ENCODE data around the gene PRDX3.
A peak's percentile ranks its signal among the peaks of the same experiment; 100 is the strongest.
"Not testable (repeated sequence)": the region's sequence is repeated elsewhere in the genome, so short reads cannot be mapped to it uniquely, and the experiment has no call there.

PRDX3 gene

GRCh38 chr10:119165171-119166117, 13.2 kb downstream of the PRDX3 start, which contains the start of gene SFXN4:
Gene SFXN4, minus strand, starts transcription at chr10:119165714. Its CDS starts 67 bp downstream, at chr10:119165647.
- DNase-seq, result peak; percentile 61

- no peak for DNase-seq
These were observed 16.0 kb downstream of the PRDX3 start for GRCh38 chr10:119162452-119163092.

DNA sequence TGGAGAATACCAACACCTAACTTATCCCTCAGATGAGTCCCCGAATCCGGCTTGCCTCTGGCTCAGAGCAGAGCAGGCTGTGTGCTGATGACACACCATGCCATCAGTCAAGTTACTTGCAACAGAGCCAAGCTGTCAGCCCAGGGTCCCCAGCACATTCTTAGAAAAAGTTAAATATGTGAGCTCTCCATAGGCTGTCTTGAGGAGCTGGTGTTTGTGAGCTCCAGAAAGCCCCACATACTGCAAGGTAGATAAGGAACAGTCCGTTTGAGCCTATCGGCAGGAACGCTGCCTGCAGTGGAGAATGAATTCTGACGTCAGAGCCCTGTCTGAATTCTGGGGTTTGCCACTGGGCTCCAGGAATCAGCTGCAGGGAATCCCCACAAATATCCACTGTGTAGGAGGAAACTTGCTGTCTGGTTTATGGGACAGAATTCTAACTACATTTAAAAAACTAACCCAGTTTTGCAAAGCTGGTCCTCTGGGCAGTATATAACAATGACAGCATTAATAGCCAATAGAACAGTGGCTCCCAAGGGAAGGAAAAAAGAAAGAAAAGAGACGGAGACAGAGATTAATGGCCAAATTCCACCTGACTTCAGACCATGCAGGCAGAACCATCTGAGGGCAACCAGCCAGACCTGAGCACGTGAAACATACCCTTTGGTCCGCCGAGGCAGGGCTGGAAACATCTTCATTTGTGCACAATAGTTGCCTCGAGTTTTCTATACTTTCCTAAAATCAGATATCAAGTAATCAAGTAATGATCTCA, 16.7 kb downstream of the PRDX3 start:
- DNase-seq, result peak; percentile 28

GRCh38 chr10:119159332-119159731, 19.3 kb downstream of the PRDX3 start:
- DNase-seq, result no peak

GRCh38 chr10:119153661-119154060, 25.0 kb downstream of the PRDX3 start:
- DNase-seq, result no peak

GRCh38 chr10:119153041-119153440, 25.6 kb downstream of the PRDX3 start:
- no peak for DNase-seq

- not testable (repeated sequence) for DNase-seq
These were observed 27.0 kb downstream of the PRDX3 start for GRCh38 chr10:119151601-119152000.

- DNase-seq, result peak; percentile 22
These were observed 28.9 kb downstream of the PRDX3 start for GRCh38 chr10:119149729-119150128.

DNA sequence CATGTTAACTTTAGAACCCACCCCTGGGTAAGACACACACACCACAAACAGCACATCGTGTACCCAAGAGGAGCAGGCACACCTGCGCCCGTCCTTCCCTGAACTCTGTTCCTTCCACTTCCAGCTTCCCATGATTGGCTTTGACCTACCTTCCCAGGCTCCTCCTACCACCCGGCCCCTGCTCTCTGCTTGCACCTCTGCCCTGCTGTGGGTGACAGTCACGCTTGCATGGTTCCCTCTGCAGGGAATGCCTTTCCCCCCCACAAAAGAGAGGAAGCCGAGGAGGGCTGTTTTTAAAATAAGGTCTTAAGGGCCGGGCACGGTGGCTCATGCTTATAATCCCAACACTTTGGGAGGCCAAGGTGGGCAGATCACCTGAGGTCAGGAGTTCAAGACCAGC, 29.5 kb downstream of the PRDX3 start:
- no peak for DNase-seq

DNA sequence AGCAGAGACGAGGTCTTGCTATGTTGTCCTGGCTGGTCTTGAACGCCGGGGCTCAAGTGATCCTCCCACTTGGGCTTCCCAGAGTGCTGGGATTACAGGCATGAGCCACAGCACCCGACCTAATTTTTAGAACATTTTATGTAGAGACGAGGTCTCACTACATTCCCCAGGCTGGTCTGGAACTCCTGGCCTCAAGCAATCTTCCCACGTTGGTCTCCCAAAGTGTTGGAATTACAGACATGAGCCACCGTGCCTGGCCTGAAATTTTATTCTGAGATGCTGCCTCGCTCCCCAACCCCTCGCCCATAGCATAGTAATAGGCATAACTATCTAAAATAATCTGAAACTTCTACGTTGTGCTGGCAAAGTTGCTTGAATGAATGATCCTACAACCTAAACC, 35.0 kb downstream of the PRDX3 start:
- DNase-seq, result no peak

- no peak for DNase-seq
These were observed 37.9 kb downstream of the PRDX3 start for GRCh38 chr10:119140603-119141245.

- peak; percentile 32 for DNase-seq
These were observed 39.0 kb downstream of the PRDX3 start for GRCh38 chr10:119139464-119140067.

- no peak for DNase-seq
These were observed 40.0 kb downstream of the PRDX3 start for GRCh38 chr10:119138346-119139306.

GRCh38 chr10:119137878-119138277, 40.7 kb downstream of the PRDX3 start:
- DNase-seq, result not testable (repeated sequence)

DNA sequence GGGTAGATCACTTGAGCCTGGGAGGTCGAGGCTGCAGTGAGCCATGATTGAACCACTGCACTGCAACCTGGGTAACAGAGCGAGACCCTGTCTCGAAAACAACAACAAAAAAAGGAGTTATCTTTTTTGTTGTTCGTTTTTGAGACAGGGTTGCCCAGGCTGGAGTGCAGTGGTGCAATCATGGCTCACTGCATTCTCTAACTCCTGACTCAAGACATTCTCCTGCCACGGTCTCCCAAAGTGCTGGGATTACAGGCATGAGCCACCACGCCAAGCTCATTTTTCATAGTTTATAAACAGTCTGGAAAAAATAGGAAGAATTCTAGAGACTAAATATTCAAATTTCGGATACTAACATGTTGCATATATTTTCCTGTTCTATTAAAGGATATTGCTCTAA, 42.5 kb downstream of the PRDX3 start:
- no peak for DNase-seq

- DNase-seq, result no peak
These were observed 43.1 kb downstream of the PRDX3 start for GRCh38 chr10:119135513-119135881.

DNA sequence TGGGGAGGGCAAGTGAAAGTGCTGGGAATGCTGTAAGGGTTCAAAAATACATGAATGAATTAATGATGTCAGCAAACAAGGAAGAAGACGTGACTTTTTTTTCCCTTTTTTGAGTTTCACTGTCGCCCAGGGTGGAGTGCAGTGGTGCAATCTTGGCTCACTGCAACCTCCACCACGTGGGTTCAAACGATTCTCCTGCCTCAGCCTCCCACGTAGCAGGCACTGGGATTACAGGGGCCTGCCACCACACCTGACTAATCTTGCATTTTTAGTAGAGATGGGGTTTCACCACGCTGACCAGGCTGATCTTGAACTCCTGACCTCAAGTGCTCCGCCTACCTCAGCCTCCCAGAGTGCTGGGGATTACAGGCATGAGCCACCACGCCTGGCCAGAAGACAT, 44.7 kb downstream of the PRDX3 start:
- no peak for DNase-seq

DNA sequence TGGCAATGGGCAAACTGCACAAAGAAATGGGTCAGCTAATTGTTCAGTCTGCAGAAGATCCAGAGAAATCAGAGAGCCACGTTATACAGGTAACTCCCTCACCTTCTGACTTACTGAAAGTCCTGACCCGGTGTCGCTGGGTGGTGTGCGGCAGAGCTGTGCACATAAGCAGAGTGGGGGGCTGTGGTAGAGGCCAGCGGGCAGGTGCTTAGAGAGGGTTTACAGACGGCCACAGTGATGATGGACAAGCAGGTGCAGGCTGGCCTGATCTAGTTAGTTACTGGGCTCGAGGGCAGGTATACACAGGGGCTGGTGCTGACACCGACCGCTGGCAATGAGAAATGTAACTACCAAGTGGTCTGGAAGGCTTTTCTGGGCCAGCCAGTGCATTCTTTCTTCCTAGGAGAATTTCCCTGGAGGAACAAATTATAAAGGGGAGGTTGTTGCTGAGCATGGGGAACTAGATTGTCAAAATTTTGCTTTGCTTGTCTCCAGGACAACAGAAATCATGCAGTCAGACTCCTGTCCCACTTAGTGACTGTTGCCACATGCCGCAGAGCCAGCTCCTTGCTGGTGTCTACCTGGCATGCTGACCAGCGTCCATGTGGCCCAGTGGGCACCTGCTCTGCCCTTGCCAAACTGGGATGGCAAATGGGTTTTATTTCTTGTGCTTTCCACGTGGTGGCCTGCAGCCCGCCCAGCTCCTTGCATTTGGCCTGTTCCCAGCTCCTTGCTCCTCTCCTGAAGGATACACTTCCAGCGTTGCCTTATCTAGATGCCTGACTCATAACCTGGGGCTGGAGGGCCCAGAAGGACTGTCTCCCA, 45.9 kb downstream of the PRDX3 start:
- DNase-seq, result no peak

DNA sequence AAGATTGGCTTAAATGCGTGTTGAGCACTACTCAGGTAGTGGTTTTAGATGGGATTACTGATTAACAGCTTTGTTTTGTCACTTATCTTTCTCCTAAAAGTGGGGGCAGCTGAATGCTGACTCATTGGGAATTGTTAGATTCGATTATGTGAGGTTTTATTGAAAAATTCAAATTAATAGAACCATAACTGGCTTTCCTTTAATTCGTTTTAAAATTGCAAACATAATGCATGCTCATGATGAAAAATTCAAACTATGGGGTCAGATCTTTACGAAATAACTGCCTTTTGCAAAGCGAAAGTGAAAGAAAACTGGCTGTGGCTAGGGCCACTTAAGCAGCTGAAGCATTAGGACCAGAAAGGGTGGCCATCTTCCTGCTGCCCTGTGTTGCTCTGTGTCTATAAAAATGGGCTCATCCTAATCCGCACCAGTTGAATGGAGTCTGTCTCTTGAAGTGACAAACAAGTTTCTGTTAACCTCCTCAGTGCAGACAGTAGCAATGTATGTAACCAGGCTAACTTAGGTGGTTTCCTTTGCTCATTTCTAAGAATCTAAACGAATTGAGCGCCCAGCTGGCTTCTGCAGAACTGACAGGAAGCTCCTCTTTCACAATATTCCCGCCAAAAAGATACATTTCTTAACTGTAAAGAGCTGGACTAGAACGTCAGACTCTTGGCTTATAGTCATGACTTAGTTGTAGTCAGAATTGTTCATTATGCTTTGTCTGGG, 46.9 kb downstream of the PRDX3 start:
- DNase-seq, result peak; percentile 39
